NCI-H1436 (cell line): ENCODE measurements around the gene SPEN.
"Not testable (repeated sequence)": the region's sequence is repeated elsewhere in the genome, so short reads cannot be mapped to it uniquely, and the experiment has no call there.

Experiments
- DNase-seq: peaks from one replicate; lab custom pipeline; 2025; lab: John Stamatoyannopoulos, UW

Gene SPEN

DNA sequence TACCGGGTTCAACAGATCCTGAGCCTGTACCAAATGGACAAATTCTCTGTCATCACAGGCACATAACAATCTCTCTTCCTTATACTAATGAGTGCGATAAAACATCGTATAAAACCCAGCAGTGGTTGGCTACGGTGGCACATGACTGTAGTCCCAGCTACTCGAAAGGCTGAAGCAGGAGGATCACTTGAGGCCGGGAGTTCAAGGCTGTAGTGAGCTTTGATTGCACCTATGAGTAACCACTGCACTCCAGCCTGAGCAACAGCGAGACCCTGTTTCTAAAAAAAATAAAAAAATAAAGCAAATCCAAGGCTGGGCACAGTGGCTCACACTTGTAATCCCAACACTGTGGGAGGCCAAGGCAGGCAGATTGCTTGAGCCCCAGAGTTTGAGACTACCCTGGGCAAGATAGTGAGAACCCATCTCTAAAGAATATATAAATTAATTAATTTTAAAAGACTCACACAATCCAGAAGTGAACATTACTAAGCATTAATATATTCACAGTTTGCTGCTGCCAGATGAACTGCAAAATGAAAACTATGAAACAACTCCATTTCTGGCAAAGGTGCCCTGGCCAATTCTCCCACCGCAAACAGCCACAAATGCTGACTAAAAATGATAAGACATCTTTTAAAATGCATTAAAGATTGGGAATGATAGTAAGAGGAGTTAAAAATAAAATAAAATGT, 115.3 kb downstream of the SPEN start:
- DNase-seq = no peak

DNA sequence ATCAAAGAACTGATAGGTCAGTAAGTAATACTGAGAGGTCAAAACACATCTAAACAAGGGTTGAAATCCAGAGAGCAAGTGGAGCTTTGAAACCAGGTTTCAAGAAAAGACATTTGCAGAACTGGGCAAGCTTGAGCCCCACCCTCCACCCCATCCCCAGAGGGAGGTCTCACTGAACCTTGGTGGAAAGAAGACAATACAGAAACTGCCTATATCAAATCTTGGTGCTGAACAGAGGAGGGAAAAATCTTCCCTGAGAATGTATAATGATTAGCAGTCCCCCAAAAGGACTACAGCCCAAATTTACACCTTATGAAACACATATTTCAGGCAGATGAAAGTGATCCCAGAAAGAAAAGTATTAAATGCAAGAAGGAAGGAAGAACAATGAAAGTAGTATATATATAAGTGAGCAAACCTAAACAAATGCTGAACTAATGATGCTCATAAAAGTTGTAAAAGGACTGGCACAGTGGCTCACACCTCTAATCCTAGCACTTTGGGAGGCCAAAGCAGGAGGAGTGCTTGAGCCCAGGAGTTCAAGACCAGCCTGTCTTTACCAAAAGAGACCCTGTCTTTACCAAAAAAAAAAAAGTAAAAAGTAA, 116.0 kb downstream of the SPEN start:
- DNase-seq = no peak

DNA sequence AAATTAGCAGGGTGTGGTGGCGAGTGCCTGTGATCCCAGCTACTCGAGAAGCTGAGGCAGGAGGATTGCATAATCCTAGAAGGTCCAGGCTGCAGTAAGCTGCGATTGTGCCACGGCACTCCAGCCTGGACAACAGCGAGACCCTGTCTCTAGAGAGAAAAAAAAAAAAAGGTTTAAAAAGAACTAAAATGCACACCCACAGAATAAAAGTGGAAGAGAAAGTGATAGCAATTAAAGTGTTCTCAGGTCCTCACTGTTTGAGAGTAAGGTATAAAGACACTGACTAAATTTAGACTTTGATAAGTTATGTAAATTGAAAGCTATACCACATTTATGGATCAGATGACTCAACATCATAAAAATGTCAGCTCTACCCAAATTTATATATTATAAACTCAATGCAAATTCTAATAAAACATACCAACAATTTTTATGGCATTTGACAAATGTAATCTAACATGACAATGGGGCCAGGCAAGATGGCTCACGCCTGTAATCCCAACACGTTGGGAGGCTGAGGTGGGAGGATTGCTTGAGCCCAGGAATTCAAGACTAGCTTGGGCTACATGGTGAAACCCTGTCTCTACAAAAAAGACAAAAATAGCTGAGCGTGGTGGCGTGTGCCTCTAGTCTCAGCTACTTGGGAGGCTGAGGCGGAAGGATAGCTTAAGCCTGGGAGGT, 116.6 kb downstream of the SPEN start:
- DNase-seq = no peak

DNA sequence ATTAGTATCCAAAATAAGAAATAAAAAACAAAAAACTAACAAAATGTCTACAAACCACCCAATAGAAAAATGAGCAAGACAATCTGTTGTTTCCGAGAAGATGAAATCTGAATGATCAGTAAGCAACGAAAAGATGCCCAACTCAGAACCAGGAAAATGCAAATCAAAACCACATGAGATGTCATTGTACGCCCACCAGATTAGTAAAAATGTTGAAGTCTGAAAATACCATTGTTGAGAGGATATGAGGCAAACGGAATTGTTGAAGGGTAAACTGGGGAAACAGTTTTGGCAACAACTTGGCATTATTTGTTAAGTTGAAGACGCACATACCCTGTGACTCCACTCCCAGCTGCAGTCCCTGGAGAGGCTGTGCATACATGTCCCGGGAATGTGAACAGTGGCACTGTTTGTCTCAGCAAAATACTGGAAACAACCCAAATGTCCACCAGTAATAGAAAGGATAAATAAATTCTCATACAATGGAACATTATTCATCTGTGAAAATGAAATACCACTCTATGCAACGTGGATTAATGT, 117.8 kb downstream of the SPEN start:
- DNase-seq = no peak

DNA sequence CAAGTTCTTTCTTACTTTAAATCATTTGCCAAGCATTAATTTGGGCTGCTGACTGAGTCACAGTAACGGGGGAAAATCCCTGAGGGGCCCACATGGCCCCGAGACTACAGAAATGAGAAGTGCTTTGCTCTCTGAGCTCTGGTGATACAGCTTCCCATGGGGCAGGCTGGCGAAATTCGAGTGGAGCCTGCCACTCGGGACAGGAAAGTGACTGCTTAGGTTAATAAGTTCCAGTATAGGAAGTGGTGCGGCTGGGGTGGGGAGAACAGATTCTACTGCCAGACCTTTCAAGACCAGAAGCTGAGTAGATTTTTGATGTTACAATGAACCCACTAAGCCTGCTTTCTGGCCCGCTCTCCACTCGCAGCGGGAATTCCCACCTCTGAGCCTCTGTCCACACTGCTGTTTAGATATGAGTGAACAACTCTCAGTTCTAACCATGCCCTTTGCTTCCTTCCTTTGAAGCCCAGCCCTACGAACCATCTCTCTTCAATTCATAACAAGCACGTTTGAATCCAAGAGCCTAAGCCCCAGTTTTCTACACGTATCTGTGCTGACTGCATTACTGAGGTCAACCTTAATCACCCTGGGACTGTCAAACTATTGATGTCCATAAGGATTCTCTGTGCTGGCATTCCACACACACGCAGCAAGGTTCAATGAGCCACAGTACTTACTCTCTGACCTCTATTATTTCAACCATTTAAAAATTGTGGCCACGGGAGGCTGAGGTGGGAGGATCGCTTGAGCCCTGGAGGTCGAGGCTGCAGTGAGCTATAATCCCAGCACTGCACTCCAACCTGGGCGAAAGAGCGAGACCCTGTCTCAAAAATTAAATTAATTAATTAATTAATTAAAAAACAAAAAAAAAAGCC, 118.8 kb downstream of the SPEN start:
- DNase-seq = no peak

DNA sequence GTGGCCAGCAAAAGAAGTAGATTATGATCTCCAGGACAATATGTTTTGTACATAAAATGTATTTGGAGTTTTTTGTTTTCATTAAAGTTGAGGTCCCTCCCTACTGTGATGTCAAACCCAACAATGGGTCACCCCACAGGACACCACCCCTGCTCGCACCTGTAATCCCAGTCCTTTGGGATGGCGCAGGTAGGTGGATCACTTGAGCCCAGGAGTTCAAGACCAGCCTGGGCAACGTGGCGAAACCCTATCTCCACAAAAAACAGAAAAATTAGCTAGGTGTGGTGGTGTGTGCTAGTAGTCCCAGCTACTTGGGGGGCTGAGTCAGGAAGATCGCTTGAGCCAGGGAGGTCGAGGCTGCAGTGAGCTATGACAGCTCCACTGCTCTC, 119.4 kb downstream of the SPEN start:
- no peak for DNase-seq

DNA sequence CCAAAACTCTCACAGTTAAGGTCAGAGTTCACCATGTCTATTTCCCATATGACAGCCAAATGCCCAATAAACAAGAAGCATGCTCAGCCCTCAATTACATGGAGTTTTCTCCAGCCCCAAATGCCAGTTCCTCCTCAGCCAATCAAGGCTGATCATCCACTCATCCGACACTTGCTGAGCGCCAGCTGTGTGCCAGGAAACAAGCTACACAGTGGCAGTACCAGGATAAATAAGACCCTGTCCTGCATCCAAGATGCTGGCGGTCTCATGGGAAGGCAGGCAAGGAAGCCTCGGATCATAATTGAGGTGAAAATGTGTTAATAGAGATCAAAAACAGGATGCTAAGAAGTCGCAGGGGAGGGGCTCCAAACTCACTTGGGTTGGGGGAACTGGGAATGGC, 120.7 kb downstream of the SPEN start:
- DNase-seq = no peak

DNA sequence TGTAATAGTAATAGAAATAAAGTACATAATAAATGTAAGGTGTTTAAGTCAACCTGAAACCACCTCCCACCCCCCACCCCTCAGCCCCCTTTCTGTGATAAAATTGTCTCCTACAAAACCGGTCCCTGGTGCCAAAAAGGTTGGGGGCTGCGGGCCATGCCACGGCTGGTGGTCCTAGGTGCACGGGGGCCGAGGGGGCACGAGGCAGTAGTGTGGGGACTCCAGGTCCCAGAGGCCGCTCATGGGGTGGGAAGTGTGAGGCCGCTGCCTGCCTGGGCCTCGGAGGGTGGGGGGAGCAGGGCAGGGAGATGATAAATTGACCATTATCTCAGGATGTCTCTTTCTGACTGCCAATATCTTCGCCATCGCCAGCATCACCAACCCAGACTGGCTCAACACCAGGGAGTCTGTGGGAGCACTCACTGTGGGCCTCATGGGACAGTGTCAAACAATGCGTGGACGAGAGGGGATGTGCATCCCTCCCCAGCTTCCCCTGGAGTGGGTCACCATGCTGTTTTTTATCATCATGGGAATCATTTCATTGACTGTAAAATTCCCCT, 121.9 kb downstream of the SPEN start:
- no peak for DNase-seq

DNA sequence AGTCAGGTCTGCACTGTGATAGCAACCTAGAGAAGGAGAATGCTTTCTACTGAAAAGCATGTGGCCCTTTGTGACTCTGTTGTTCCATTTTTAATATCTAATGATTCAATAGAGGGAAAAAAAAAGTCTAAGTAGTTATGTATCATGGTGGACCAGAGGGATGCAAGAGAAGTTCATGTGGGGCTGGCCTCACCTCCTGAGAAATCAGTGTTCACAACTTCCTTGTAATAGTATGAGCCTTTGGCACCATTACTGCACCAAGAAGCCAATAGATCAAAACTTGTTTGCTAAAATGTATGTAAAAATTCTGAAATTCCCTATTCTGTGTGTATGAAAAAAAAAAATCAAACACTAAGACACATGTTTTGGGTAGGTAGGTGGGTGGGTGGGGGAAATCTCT, 123.4 kb downstream of the SPEN start:
- no peak for DNase-seq

DNA sequence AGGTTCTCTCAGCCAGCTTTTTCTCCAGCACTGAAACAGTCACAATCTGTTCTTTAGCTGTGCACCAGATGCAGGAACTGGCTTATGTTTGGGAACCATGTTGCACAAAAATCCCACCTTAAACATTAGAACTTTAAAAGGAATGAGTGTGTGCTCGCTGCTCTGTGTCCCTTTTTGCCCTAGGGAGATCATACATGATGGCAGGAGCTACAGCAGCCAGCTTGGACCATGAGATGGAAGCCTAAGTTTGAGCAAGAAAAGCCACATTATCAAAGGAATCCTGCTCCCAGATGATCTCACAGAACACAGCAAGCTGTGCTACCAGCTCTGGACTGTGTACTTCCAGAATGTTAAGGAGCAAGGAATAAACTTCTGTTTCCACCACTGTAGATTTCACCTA, 124.9 kb downstream of the SPEN start:
- DNase-seq = no peak

DNA sequence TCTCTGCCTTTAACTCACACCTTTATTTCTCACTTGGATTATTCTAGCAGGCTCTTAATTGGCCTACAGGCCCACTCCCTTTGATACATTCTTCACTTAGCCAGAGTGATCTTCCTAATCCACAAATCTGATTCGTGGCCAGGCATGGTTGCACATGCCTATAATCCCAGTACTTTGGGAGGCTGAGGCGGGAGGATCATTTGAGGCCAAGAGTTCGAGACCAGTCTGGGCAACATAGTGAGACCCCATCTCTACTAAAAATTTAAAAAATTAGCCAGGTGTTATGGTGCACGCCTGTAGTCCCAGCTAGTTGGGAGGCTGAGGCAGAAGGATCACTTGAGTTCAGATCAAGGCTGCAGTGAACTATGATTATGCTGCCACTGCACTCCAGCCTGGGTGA, 126.3 kb downstream of the SPEN start:
- DNase-seq = no peak

DNA sequence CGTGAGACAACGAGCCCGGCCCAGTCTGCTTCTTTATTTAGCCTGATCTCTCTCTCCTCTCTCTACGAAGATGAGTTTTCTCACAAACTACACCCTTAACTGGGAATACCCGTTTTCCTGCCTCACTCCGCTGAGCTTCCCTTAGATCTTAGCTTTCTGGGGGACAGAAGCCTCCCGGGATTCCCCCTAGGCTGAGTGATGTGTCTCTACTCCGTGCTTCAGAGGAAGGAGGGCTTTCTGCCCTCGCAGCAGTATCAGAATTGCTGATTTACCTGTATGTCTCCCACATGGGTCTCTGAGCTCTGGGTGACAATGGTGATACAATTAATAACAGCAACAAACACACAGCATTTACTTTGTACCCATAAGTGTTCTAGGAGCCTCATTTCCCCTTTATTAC, 127.3 kb downstream of the SPEN start:
- no peak for DNase-seq

DNA sequence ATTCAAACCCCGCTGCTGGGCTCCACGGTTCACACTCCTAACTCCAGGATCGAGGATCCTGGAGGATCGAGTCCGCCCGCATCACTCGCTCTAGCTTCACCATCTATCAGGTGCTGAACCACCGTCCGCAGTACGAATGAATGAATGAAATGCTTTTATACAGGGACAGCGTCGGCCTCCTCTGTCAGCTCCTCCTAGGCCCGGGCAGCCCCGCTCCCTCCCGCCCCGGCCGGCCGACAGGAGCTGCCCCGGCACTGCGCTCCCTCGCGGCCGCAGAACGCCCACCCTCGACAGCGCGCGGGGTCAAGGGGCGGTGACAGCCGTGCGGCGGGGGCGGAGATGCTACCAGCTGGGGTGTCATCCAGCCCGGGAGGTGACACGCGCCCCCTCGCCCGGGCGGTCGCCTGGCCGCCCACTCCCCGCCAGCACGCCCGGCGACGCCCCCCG, 127.9 kb downstream of the SPEN start:
- no peak for DNase-seq

DNA sequence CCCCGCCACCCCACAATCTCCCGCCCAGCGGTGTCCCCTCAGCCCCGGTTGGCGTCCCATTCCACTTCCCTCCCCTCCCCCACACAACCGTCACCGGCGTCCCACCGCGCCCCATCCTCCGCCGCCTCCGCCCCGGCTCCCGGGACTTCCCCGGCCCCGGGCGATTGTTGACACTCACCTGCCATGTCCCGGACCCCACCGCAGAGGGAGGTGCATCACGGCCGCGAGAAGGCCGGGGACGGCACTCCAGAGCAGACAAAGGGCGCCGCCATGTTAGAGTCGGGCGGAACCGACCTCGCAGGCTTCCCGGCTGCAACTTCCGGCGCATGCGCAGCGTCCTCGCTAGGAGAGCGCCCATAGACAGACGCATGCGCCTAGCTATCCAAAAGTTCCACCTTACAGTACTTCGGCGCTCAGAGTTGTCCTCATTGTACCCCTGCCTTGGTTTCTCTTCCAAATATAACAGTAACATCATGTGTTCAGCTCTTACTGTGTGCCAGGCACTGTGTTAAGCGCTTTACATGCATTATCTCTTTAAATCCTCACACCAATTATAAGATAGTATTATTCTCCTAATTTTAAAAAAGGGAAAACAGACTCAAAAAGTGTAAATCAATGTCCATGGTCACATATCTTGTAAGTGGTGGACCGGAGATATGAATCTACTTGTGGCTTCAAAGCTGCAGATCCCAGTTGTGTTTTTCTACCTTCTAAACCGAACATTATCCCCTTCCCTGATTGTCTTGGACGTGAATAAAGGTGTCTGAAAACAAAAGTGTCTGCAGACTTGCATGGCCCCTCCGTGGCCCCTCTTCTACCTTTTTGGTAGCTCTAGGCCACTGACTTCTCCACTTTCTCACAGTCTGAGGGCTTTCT, 128.5 kb downstream of the SPEN start, which contains the start of gene ZBTB17:
TSS of gene ZBTB17 (minus strand) at position 297 of the 876 bp plus-strand sequence. CDS start 27,606 bp downstream, outside the sequence.
- DNase-seq = peak; percentile 92

DNA sequence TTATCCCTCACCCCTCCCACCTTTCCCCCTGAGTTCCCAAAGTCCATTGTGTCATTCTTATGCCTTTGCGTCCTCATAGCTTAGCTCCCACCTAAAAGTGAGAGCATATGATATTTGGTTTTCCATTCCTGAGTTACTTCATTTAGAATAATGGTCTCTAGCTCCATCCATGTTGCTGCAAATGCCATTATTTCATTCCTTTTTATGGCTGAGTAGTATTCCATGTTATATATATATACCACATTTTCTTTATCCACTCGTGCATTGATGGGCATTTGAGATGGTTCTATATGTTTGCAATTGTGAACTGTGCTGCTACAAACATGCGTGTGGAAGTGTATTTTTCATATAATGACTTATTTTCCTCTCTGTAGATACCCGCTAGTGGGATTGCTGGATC, 130.4 kb downstream of the SPEN start:
- DNase-seq = not testable (repeated sequence)

DNA sequence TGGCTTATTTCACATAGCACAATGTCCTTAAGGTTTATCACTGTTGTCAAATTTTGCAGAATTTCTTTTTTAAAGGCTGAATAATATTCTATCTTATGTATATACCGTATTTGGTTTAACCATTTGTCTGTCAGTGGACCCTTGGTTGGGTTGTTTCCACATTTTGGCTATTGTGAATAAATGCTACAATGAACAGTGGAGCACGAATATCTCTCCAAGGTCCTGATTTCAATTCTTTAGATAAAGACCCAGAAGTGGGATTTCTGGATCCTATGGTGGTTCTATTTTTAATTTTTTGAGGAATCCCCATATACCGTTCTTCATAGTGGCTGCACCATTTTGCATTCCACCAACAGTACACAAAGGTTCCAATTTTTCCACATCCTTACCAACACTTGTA, 134.2 kb downstream of the SPEN start:
- DNase-seq = no peak

DNA sequence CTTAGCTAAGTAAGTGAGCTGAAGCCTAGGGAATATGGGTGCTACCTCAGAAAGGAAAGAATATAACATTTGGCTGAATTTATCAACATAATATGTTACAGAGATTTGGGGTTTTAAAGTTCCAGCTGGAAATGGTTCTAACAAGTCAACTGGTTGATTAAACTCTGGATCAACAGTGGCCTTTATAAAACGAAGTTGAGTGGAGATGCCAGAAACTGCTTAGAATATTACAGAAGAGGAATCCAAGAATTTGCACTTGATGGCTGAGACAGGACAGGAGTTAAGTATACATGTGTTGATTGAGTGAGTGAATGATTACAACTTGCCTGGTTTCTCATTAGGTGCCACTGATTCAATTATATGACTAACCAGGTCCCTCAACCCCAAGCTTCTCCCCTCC, 135.8 kb downstream of the SPEN start:
- no peak for DNase-seq

DNA sequence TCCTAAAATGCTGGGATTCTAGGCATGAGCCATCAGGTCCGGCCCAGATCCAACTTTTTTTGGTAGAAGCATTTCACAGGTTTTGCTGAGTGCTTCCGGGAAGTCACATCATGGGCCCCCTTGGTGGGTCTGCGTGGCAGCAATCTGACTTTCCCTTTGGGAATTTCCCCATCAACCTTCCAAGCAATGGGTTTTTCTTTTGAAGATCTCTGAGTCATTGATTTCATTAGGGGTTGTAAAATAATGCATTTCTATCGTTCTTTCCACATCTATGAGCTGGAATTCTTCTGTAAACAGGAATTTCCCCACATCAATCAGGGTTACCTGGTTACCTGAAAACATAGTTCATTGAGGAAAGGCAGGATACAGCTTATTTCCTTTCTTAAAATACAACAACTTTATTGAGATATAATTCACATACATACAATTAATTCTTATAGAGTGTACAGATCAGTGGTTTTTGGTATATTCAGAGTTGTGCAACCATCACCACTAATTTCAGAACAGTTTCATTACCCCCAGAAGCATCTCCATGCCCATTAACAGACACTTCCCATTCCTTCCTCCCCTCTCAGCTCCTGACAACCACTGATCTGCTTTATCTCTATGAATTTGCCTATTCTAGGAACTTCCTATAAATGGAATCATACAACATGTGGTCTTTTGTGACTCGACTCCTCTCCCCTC, 138.2 kb downstream of the SPEN start:
- no peak for DNase-seq

DNA sequence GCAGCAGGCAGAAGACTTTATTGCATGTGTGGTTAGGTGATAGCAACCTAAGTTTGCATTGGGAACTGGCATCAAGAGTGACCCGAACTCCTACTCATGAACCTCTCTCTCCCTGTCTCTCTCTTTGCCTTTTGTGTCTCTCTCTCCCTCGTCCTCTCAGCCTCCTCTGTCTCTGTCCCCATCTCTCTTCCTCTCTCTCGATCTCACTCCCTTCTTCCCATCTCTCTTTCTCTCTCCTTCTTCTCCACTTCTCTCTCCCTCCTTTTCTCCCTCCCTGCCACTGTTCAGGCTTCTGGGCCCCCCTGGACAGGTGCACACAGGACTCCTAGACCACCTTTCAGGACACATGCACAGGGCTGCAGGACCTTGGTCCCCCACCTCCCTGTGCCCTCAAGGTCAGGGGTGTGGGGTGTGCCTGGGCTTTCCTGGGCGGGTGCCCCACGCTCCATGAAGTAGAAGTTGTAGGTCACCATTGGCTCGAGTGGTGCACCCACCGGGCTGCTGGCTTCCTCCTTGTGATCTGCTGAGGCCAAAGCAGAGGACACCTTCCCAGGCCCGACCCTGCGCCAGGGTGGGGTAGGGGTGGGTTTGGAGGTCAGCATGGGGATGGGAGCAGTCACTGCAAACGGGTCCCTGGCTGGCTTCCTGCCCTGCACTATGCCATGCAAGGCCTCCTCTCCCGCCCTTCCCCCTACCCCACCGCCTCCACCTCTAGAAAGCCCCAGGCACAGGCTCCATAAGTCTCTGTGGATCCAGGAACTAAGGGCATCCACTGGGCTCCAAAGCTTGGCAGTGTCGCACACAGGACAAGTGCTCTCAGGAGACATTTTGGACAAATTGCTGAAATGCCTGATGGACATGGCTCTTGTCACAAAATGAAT, 141.6 kb downstream of the SPEN start:
- no peak for DNase-seq
